ENCODE data around the gene IFNAR1.
A peak's percentile ranks its signal among the peaks of the same experiment; 100 is the strongest.
"Not testable (repeated sequence)": the region's sequence is repeated elsewhere in the genome, so short reads cannot be mapped to it uniquely, and the experiment has no call there.

IFNAR1 gene

DNA sequence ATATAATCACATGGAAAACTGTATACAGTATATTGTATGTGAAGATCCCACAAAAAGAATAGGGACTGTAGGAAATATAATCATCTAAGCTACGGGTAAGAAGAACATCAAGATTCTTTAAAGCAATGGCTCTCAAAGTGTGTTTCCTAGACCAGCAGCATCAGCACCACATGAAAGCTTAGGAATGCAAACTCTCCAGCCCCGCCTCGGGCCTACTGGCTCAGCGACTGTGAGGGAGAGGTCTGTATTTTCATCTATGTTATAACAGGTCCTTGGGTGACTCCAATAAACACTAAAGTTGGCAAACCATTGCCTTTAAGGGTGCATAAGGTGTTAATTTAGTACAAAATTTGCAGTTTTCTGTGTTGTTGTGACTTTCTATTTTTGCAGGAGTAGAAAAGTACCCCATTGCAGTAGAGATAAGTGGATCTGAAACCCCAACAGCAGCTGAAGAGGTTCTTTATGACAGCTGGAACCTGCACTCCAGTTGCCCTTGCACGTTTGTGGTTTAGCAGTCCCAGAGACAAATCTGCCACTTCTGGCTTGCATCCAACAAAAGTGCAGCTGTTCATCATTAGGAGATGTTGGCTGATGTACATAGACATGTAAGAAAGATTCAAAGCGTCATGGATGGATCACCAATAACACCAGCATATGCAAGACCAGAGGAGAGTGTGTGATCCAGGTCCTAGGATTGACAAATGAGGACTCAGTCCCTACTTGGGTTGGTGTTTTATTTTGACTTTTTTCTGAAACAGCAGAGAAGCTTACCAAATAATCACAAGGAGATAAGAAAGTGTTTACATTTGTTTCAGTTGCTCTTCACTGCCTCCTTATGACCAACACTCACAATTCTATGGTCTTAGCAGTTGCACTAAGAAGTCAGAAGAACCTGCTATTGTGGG, 15.9 kb upstream of the IFNAR1 start:
- DNase-seq = peak; percentile 66

DNA sequence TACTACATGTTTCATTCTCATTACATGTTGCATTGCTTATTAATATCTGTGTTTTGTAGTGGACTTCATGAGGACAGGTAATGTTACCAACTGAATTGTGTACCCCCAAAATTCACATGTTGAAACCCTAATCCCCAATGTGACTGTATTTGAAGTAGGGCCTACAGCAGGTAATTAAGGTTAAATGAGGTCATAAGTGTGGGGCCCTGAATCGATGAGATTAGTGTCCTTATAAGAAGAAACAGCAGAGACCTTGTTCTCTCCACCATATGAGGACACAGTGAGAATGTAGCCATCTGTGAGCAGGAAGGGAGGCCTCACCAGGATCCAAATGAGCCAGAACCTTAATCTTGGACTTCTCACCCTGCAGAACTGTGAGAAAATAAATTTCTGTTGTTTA, 15.0 kb upstream of the IFNAR1 start:
- DNase-seq = no peak

DNA sequence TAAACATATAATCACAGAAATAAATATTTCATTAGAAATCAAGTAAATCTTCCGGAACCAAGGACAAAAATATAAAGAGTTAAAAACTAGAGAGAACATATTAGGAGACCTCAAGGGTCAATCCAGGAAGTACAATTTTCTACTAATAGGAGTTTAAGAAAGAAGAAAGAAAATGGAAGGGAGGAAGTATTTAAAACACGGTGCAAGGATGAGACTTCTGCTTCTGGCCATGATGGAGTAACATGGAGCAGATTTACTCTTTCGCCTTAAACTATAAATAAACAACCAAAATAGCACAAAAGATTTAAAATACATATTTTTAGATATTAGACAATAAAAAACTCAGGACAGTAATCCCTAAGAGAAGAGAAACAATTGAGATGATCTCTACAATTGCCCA, 12.6 kb upstream of the IFNAR1 start:
- DNase-seq = no peak

DNA sequence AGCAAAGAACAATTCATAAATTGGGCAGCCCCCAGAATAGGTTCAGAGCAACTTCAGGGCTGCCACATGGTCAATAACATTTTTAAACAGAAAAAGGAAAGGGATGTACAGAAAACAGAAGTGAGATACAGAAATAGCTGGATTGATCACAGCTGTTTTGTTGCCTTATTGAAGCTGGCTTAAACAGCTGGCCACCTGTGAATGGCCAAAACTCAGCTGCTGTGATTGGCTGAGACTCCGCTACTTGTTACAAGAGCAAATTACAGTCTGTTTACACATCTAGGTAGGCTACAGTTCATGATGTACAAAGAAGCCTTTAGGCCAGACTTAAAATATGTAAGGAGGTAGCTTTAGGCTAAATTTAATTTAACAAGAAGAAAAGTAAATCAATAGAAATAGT, 11.6 kb upstream of the IFNAR1 start:
- DNase-seq = no peak

DNA sequence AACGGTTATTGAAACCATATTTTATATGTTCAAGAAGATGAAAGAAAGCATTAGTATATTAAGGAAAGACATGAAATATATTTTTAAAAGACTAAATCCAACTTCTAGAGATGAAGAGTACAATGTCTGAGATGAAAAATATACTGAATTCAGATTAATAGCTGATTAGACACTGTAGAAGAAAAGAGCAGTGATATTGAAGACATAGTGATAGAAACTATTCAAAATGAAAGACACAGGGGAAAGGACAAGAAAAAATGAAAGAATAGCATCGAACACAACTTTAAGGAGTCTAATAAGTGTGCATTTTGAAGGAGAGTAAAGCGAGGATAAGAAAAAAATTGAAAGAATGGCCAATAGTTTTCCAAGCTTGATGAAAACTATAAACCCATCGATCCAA, 11.2 kb upstream of the IFNAR1 start:
- DNase-seq = no peak

DNA sequence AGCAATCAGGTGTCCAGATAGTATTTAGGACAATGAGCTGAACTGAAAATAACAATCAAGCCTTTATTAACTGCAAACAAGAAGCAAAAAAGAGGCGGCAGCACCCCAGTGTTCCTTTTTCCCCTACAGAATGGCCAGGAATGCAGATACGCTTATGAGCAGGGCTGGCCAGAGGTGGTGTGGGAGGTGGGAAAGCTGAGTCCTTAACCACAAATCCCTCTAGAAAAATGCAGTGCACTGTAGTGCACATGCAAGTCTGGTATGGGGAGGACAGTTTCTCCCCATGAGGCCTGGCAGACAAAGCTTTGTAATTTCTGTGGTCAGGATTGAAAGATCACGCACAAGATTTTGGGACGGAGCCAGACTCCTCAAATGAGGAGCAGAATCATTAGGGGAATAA, 10.7 kb upstream of the IFNAR1 start:
- no peak for DNase-seq

DNA sequence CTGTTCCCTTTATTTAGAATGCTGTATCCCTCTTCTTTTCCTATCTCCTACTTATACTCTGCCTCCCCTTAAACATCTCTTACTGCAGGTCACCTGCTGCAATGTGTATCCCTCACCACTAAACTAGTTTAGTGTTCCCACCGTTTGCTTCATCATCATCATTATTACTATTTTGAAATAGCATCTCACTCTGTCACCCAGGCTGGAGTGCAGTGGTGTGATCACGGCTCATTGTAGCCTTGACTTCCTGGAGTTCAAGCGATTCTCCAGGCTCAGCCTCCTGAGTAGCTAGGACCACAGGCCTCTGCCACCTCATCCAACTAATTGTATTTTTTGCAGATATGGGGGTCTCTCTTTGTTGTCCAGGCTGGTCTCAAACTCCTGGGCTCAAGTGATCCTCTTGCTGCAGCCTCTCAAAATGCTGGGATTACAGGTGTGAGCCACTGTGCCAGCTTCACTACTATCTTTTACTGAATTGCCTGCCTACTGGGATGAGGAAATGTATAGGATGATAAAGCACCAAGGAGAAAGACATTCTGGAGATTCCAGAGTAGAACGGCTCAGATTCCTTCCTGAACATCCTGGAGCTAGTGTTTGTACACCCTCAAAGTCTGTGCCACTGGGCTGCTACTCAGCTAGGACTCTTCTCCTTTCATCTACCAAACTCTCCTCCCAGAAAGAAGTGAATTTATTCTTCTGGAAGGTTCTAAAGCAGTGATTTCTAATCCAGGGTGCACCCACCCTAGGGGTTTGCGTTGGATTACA, 8.6 kb upstream of the IFNAR1 start:
- no peak for DNase-seq

DNA sequence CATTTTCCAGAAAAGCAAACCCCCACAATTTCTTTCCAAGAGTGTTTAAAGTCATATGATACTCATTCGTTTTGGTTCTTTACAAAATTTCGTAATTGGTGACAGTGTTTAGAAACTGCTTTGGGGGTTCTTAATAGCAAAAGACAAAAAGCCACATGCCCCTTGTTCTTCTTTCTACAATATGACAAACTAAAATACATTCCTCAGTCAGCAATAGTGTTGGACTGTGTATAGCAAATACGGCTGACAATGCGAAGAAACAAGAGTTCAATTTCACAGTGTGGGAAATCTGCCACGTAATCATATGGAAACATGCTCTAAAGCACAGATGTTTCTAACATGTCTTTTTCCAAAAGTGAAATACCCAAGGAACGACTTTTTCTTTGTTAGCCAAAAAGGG, 7.6 kb upstream of the IFNAR1 start:
- no peak for DNase-seq

DNA sequence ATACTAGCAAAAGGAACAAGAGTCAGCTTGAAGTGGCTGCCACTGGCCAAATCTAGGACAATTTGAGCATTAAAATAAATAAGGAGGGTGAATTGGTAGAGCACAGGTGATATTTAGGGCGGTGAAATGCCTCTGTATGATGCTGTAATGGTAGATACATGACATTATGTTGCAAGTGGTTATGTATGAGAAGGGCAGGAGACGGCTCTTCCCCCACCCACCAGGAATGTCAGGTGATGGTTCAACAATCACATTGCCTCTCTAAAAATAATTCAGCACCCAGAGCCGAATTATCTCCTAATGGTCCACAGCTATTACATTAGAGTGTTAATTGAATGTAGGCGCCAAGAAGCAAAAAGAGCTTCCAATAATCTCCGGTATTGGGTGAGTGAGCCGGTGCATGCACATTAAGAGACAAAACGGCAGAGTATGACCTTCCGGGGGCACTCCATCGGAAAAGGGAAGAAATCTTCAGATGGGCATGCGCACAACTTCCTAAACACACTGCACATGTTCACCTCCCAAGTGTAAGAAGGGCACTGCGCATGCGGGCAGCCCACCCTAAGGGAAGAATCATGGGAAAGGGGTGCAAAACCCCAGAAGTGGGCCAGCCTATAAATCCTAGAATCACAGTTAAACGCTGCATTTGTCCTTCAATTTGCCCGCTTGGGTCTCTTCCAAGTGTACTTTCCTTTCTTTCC, 6.8 kb upstream of the IFNAR1 start:
- DNase-seq = no peak

DNA sequence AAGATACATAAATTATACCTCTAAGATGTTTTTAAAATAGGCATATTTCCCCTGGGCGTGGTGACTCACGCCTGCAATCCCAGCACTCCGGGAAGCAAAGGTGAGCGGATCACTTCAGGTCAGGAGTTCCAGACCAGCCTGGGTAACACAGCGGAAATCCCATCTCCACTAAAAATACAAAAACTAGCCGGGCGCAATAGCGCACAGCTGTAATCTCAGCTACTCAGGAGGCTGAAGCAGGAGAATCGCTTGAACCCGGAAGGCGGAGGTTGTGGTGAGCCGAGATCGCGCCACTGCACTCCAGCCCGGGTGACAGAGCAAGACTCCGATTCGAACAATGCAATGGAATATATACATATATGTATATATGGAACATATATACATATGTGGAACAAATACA, 3.8 kb upstream of the IFNAR1 start:
- DNase-seq = not testable (repeated sequence)

DNA sequence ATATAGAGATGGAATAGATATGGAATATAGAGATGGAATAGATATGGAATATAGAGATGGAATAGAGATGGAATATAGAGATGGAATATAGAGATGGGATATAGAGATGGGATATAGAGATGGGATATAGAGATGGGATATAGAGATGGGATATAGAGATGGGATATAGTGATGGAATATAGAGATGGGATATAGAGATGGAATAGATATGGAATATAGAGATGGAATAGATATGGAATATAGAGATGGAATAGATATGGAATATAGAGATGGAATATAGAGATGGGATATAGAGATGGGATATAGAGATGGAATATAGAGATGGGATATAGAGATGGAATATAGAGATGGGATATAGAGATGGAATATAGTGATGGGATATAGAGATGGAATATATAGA, 1.2 kb upstream of the IFNAR1 start:
- DNase-seq = not testable (repeated sequence)

DNA sequence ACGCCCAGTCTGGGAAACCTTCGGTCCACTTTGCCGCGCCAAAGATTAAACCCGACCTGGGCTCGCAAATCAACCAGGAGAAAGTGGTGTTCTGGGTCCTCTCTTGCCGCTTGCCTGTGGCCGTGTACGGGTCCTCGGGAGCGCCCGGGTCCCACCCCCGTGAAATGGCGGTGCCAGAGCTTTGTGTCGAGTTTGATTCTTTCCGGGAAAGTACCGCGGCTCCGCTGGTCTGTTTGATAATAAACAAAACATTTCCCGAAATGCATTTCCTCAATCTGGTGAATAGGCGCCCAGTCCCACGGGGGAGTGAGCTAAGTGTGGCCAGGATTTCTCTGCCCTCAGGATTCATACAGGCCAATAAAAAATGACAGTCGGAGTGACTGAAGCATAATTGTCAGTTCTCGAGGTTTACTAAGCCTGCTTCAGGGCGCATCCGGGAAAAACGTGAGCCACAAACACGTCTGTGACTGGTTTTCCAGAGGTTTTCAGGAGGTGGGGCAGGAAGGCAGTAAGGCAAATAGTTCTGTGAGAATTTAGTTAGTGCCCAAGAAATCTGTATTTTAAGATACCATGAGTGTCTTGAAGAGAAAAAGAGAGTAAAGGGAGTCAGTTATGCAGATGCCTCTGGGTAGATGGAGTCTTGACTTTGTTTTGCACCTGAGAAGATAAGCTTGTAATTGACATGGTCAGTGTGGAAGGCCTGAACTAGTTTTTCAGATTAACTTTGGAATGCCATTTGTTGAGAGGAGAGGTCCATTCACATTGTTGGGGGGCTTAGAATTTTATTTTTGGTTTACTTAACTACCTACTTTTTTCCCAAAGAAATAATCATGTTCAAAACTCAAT, 675 bp downstream of the IFNAR1 start:
- DNase-seq = peak; percentile 72

DNA sequence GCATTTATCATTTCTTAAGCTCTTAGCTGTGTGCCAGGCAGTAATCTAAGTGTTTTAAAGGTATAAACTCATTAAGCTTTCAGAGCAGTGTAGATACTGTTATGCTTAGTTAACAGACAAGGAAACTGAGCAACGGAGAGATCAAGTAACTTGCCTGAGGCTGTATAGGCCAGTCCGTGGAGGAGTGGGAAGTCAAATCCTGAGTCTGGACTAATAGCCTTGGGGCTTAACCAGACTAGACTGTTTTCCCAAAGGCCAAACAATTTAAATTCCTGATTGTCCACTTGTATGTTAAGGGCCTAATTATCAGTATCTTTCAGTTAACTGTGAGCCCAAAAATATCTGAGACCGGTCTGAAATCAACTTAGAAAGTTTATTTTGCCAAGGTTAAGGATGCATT, 2.6 kb downstream of the IFNAR1 start:
- no peak for DNase-seq

DNA sequence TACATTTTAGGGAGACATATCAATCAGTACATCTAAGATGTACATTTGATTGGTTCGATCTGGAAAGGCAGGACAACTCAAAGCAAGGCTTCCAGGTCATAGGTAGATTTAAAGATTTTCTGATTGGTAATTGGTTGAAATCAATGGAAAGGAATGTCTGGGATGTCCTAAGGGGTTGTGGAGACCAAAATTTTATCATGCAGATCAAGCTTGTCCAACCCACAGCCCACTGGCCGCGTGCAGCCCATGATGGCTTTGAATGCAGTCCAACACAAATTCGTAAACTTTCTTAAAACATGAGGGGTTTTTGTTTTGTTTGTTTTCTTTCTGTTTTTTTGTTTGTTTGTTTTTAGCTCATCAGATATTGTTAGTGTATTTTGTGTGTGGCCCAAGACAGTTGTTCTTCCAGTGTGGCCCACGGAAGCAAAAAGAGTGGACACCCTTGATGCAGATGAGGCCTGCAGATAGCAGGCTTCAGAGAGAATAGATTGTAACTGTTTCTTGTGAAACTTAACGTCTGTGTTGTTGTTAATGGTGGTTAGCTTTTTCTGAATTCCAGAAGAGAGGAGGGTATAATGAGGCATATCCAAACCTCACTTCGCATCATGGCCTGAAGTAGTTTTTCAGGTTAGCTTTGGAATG, 3.1 kb downstream of the IFNAR1 start:
- DNase-seq = no peak

DNA sequence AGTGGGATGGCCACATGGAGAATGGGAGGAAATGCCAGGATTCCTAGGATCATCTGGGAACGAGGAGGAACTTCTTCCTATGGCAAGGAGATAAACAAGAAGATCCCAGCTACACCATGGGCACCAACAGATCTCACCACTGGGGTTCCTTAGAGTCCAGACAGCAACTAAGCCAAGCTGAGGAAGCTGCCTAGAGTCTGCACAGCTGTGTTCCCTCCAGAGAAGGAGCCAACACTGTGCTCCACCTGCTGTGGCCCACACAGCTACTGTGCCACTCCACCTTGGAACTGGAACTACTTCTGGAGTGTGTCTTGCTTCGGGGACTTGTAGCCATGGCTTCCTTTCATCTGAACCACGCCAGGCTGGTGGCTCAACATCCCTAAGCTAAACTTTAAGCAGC, 6.0 kb downstream of the IFNAR1 start:
- DNase-seq = no peak

DNA sequence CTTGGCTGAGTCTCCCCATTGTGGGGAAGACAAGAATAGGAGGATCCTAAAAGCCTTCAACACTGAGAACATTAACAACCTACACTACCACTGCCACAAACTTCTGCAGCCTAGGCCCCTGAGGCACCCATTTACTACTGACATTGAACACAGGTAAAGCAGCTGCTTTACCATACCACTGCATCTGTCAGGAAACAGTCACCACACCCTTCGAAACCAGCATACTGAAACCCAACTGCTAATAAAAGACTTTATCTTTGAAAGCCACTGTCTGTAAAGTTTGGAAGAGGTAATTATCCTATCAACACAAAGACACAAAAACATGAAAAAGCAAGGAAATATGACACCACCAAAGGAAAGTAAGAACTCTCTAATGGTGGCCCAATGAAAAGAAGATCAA, 7.4 kb downstream of the IFNAR1 start:
- DNase-seq = no peak

DNA sequence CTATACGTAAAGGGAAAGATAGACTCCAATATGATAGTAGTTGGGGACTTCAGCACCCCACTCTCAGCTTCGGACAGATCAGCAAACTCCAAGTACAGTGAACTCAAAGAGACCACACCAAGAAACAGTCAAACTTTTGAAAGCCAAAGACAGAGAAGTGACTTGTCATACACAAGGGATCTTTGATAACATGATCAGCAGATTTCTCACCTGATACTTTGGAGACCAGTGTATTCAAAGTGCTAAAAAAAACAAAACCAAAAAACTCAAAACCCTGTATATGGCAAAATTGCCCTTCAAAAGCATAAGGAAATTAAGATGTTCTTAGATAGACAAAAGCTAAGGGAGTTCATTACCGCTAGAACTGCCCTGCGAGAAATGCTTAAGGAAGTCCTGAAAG, 9.4 kb downstream of the IFNAR1 start:
- no peak for DNase-seq

DNA sequence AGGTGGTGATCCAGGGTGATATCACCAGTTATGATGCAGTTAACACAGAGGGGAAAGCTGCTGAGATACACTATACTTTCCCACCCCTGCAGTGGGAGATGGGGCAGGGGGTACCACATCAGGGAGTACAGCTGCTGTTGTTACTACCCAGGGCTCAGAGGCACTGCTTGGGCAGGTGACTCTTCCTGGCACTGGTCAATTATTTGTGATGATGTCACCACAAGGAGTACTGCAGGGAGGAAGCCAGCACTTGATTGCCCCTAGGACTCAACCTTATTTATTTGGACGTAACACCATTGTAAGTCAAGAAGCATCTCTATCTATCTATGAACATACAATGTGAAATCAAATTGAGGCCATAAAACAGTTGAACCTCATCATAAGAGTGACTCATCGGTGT, 10.1 kb downstream of the IFNAR1 start:
- no peak for DNase-seq

DNA sequence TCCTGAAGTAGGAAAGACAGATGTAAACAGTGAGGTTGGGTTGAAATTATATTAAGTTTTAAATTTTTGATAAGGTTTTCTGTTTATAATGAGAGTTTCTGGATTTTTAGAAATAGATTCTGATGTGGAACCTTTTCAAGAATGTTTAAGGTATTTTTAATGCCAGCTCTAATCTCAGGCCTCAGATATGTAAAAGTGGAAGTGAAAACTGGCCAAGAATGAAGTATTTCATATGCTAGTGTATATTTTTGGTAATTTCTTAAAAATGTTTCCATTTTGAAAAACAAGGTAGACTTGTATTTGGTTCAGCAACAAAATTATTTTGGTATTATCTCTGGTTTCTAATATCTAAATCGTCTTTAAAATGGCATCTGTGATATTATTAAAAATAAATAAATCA, 14.4 kb downstream of the IFNAR1 start:
- DNase-seq = no peak

DNA sequence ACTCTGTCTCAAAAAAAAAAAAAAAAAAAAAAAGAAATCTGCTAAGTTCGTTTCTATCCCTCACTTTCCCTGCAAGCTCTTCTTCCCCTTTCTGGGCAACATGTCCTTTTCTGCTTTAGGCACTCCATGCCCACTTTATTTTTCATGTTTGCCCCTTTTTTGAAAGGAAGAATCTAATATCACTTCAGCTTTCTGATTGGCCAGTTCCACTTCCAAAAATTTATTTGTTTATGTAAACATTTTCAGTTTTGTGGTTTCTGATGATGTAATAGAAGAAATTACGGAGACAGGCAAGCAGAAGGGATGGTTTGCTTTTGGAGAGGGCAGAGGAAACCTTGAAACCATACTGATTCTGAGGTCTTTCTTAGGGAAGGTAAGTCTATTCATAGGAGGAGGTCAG, 15.1 kb downstream of the IFNAR1 start:
- DNase-seq = no peak

DNA sequence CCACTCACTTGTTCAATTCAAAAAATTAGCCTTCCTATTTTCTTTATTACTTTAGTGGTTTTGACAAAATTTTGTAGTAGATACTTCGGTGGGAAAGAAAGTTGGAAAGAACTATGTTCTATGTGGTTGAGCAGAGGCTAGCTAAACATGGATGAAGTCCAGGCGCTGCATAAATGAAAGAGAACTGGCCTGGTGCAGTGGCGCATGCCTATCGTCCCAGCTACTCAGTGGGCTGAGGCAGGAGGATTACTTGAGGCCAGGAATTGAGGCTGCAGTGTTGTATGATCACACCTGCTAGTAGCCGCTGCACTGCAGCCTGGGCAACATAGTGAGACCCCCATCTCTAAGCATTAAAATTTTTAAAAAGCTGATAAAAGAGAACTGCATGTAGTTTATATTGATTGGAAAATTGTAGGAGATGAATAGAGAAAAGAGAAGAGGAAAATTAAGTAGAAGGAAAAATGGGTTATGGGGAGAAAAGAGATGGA, 21.0 kb downstream of the IFNAR1 start:
- no peak for DNase-seq

DNA sequence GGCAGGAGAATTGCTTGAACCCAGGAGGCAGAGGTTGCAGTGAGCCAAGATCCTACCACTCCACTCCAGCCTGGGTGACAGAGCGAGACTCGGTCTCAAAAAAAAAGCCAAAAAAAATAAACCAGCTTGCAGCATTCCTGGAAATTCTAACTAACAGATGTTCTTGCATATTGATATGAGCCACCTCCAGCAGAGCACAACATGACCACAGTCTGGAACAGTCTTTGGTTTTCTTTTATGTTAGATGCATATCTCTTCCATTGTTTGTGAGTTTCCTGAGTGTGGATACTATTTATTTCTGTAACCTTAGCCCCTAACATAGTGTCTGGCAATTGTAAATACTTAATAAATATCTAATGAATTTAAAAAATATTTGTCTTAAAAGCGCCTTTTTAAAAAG, 23.9 kb downstream of the IFNAR1 start:
- no peak for DNase-seq

Measured in CD4-positive, alpha-beta T cell treated with Interleukin-6 for 4 hours (primary cell).